ENCODE measurements around the gene SH3TC1.

SH3TC1 gene

DNA sequence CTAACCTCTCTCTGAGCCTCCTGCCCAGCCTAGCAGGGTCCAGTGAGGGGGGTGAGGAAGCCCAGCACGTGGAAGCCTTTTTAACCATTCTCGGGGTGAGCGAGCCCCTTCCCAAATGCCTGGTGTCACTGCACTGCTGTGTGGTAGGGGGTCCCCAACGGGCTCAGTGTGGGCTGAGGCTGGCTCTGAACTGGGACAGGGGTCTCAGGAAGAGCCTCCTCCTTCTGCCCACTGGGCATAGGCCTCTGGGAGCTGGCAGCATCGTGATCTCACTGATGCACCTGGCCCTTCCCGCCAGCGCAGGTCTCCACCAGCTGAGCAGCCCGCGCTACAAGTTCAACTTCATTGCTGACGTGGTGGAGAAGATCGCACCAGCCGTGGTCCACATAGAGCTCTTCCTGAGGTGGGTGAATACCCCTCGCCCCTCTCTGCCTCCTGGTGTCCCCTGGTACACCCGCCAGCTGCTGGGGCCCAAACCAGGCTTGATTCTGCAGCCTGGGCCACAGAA is 83.1 kb downstream of the SH3TC1 start:
- TF ChIP-seq JUND (IDR thresholded peaks at IDR 0.05; ENCODE audit: low read depth) = no peak
- no peak for DNase-seq (ENCODE audit: low read depth in 1 of 2, low spot score in 1 of 2)
- in situ Hi-C loops (cut with HindIII; ENCODE audit: low pct_unique_long_range_greater_than_20kb, low sequenced_read_pairs) = no loop called here

DNA sequence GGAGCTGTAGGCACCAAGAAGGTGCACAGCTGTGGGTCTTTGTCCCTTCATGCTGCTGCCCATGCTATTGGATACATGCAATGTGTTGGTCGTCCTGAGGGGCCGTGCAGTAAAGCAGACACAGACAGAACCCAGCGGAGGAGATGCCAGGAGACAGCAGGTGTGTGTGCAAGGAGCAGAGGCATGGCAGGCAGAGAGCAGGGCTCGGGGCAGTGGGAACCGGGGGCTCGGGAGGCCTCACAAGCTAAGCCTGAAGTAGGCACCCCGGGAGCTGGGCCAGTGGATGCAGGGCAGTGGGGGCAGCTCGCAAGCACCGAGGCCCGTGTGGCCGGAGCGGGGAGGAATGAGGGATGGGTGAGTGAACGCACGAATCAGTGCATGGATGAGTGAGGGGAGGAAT is 83.7 kb downstream of the SH3TC1 start:
- no peak for DNase-seq (ENCODE audit: low read depth in 1 of 2, low spot score in 1 of 2)
- in situ Hi-C loops (cut with HindIII; ENCODE audit: low pct_unique_long_range_greater_than_20kb, low sequenced_read_pairs) = no loop called here
- no peak for TF ChIP-seq JUND (IDR thresholded peaks at IDR 0.05; ENCODE audit: low read depth)

DNA sequence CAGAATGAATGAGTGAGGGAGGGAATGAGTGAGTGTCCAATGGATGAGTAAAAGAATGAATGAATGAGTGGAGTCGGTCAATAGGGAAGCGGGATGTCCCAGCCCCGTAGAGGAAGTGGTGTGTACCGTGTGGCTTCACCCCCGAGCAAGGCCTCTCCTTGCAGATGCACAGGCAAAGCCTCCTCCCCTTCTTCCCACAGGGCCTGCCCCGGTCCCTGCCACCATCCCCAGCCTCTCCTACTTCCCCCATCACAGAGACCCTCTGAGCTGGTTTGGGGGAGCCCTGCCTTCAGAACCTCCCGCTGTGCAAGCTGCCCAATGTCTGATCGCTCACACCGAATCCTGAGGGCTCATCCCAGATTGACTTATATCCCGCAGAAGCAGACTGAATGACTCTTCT is 84.1 kb downstream of the SH3TC1 start:
- no peak for TF ChIP-seq JUND (IDR thresholded peaks at IDR 0.05; ENCODE audit: low read depth)
- DNase-seq (ENCODE audit: low read depth in 1 of 2, low spot score in 1 of 2) = no peak
- in situ Hi-C loops (cut with HindIII; ENCODE audit: low pct_unique_long_range_greater_than_20kb, low sequenced_read_pairs) = no loop called here

DNA sequence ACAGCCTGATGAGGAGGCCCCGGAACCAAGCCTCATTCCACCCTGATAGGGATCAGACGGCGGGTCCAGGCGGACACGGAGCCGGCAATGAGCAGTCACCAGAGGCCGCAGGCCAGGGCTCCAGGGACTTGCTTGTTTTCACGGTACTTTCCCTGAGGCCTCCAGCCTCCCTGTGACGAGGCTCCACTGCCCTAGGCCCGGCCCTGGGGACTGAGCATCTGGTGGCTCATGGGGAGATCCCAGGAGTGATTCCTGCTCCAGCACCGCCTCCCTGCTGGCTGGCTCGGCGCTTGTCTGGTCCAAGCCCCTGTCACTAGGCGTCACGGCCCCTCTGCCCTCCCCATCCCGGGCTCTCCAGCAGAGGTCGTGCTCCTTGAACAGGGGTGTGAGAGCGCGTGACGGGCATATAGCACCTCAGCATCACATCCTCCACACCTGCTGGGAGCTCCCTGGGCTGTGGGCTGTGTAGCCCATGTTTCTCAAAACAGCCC is 84.6 kb downstream of the SH3TC1 start:
- DNase-seq (ENCODE audit: low read depth in 1 of 2, low spot score in 1 of 2) = no peak
- no peak for TF ChIP-seq JUND (IDR thresholded peaks at IDR 0.05; ENCODE audit: low read depth)
- in situ Hi-C loops (cut with HindIII; ENCODE audit: low pct_unique_long_range_greater_than_20kb, low sequenced_read_pairs) = no loop called here

DNA sequence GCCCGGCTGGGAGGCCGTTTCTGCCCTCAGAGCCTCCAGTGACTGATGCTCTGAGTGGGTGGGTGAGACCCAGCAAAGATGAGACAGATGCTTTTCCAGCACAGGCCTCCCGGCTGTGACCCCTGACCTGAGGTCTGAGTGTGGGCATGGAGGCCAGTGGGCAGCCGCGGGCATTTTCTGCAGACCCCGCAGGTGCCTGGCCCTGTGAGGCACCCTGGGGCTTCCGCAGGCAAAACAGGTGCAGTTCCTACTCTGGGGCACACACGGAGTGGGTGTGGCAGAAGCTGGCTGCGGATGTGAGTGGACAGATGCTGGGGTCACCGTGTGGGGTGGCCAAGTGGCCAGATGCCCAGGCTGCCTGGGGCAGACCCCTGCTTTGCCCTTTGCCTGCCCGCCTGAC is 85.3 kb downstream of the SH3TC1 start:
- TF ChIP-seq JUND (IDR thresholded peaks at IDR 0.05; ENCODE audit: low read depth) = no peak
- in situ Hi-C loops (cut with HindIII; ENCODE audit: low pct_unique_long_range_greater_than_20kb, low sequenced_read_pairs) = no loop called here
- no peak for DNase-seq (ENCODE audit: low read depth in 1 of 2, low spot score in 1 of 2)

DNA sequence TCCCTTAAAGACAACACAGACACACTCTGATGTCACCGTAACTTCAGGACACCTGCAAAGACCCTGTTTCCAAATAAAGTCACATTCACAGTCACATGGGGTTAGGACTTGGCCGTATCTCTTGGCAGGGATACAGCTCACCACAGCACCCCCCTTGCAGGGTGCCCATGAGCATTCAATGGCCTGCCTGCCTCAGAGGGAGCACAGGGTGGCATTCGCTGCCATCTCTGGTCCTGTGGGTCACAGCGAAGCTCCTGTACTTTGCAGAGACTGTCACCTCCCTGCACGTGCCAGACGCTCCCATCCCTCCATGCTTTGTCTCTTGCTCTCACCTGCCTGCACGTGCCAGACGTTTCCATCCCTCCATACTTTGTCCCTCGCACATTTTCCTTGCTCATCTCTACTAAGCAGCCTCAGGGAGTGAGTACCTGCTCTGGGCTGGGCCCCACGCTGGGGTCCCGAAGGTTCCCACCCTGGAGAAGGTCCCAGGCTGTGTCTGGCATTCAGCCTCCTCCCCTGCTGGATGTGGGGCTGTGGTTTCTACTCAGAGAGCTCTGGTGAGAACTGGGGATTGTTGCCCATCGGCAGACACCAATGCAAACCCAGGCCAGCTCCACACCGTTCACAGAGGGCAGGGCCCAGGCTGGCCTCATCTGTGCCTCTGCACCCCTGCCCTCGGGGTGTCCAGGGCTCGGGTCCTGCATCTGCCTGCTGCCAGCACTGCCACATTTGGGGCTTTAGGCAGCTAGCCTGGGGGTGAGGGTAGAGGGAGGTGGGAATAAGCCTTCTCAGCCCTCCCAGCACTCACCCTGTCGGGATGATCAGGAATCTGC is 86.3 kb downstream of the SH3TC1 start:
- in situ Hi-C loops (cut with HindIII; ENCODE audit: low pct_unique_long_range_greater_than_20kb, low sequenced_read_pairs) = no loop called here
- no peak for TF ChIP-seq JUND (IDR thresholded peaks at IDR 0.05; ENCODE audit: low read depth)
- no peak for DNase-seq (ENCODE audit: low read depth in 1 of 2, low spot score in 1 of 2)

DNA sequence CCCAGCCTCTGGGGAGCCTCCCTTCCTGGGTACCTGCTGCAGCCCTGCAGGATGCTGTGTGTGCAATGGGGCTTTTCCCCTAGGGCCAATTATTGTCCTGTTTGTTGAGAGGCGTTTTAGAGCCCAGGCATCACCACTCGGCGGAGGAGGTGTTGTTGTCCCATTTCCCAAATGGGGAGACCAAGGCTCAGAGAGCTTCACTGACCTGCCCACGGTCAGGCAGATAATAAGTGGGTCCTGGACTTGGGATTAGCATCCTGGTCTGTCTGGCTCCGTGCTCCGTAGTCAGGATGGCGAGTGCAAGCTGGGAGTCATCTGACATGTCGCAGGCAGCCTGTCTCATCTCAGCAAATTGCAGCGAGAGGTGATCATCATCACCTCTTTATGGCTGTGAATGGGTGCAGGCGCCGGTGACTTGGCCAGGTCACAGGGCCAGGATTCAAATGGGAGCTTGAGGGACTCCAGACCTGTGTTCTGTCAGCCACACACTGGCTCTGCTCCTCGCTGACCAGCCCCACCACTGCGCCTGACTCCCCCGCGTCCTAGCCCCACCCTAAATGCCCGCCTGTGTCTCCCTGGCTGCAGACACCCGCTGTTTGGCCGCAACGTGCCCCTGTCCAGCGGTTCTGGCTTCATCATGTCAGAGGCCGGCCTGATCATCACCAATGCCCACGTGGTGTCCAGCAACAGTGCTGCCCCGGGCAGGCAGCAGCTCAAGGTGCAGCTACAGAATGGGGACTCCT is 87.1 kb downstream of the SH3TC1 start:
- TF ChIP-seq JUND (IDR thresholded peaks at IDR 0.05; ENCODE audit: low read depth) = no peak
- in situ Hi-C loops (cut with HindIII; ENCODE audit: low pct_unique_long_range_greater_than_20kb, low sequenced_read_pairs) = no loop called here
- no peak for DNase-seq (ENCODE audit: low read depth in 1 of 2, low spot score in 1 of 2)

DNA sequence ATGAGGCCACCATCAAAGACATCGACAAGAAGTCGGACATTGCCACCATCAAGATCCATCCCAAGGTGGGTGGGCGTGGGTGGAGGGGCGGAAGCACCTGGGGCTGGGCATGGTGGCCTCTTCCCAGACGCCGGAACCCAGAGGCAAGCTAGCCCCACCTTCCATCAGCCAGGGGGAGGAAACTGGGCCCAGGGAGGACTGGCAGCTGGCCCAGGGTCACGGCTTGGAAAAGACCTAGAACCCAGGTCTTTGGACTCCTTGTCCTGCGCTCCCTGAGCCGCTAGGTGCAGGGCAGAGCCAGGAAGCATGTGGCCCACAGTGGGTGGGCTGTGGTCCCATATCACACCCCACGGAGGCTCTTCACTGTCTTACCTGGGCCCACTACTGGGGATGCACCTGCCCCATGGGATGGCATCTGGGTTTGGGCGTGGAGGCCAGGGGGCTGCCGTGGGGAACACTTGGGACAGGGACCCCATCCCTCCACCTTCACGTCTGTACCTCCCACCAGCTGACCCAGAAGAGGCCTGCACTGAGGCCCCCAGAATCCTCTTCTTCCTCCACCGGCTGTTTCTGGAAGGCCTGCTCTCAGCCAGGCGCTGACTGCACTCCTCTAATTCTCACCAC is 87.7 kb downstream of the SH3TC1 start:
- in situ Hi-C loops (cut with HindIII; ENCODE audit: low pct_unique_long_range_greater_than_20kb, low sequenced_read_pairs) = no loop called here
- TF ChIP-seq JUND (IDR thresholded peaks at IDR 0.05; ENCODE audit: low read depth) = no peak
- no peak for DNase-seq (ENCODE audit: low read depth in 1 of 2, low spot score in 1 of 2)

DNA sequence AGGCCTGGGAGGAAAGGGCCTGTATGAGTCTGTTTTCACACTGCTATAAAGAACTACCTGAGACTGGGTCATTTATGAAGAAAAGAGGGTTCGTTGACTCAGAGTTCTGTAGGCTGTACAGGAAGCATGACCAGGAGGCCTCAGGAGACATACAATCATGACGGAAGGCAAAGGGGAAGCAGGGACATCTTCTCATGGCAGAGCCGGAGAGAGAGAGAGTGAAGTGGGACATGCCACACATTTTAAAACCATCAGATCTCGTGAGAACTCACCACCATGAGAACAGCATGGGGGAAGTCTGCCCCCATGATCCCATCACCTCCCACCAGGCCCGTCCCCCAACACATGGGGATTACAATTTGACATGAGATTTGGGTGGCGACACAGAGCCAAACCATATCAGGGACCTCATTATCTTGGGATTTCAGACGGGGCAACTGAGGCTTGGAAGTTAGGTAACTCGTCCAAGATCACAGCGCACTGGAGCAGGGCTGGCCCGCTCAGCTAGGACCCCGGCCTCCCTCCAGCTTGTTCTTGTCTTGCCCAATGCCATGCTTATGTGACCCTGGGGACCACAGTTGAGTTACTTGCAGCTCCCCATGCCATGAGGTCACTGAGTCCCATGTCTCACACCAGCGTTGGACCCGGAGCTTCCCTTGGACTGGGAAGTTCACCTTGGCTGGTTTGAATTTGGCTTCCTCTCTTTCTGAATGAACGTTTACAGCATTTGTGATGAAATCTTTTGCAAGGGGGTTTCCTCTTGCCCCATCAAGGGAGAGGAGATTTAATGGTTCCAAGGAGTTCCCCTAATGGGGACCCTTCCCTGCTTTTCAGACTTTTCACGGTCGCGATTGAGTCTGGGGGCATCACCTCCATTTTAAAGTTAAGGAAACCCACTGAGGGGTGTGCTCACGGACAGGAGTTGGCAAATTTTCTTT is 88.5 kb downstream of the SH3TC1 start:
- no peak for TF ChIP-seq JUND (IDR thresholded peaks at IDR 0.05; ENCODE audit: low read depth)
- DNase-seq (ENCODE audit: low read depth in 1 of 2, low spot score in 1 of 2) = no peak
- in situ Hi-C loops (cut with HindIII; ENCODE audit: low pct_unique_long_range_greater_than_20kb, low sequenced_read_pairs) = no loop called here

DNA sequence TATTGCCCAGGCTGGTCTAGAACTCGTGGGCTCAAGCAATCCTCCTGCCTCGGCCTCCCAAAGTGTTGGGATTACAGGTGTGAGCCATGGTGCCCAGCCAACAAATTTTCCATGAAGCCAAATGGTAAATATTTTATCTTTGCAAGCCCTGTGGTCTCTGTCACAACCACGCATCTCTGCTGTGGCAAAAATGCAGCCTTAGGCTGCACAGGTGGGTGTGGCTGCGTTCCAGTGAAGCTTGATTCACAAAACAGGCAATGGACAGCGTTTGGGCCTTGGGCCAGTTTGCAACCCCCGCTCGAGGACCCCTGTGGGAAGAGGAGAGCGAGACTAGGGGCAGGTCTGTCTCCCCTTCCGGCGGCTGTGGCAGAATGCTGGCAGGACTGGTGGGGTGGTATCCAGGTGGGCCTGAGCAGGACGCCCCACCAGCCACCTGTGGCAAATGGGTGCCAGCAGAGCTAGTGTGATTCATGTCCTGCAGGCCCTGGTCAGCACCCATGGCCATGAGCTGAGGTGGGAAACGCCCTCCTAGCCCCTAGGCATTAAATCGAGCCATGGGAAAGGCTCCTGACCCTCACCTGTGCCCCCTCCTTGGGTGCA is 90.2 kb downstream of the SH3TC1 start:
- TF ChIP-seq JUND (IDR thresholded peaks at IDR 0.05; ENCODE audit: low read depth) = no peak

DNA sequence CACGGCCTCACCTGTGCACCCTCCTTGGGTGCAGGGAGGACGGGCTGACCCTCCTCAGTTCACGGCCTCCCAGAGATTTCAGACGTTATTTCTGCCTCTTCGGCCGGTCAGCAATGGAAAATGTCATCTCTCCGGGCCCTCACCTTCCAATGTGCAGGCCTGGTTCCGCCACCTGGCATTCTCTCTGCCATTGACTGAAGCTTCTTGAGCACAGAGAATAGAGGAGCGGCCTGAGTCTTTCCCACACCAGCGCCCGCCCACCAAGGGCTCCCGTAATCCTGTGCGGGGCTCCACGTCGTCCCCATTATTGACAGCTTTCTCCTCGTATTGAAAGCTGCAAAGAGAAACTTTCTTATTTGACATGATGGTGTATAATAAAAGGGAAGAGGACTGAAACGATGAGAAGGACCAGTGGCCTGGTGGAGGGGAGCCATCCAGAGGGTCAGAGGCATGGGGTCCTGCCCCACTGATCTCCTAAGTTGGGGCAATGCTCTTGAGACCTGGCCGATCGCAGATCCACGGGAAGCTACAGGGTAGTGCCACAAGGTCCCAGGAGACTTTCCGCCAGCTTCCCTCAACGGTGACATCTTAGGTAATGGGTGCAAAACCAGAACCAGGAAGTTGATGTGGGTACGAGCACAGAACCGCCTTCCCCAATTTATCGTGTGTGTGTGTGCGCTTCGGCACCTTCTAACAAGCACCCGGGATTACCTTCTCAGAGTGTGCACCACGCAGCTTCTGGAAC is 91.0 kb downstream of the SH3TC1 start:
- in situ Hi-C loops (cut with HindIII; ENCODE audit: low pct_unique_long_range_greater_than_20kb, low sequenced_read_pairs) = no loop called here
- DNase-seq (ENCODE audit: low read depth in 1 of 2, low spot score in 1 of 2) = no peak
- TF ChIP-seq JUND (IDR thresholded peaks at IDR 0.05; ENCODE audit: low read depth) = no peak

More for the DNA sequence above, 90.2 kb downstream of the SH3TC1 start:
- in situ Hi-C loops (cut with HindIII; ENCODE audit: low pct_unique_long_range_greater_than_20kb, low sequenced_read_pairs) = no loop called here
- DNase-seq (ENCODE audit: low read depth in 1 of 2, low spot score in 1 of 2) = no peak

Data from T47D (cell line).